ENCODE results near the gene DOCK1.
"Not testable (repeated sequence)": the region's sequence is repeated elsewhere in the genome, so short reads cannot be mapped to it uniquely, and the experiment has no call there.

The DOCK1 gene

GRCh38 chr10:126926568-126926967, 21.3 kb downstream of the DOCK1 start:
- no peak for DNase-seq

- DNase-seq: no peak
Measured at GRCh38 chr10:126927799-126928198, 22.6 kb downstream of the DOCK1 start.

DNA sequence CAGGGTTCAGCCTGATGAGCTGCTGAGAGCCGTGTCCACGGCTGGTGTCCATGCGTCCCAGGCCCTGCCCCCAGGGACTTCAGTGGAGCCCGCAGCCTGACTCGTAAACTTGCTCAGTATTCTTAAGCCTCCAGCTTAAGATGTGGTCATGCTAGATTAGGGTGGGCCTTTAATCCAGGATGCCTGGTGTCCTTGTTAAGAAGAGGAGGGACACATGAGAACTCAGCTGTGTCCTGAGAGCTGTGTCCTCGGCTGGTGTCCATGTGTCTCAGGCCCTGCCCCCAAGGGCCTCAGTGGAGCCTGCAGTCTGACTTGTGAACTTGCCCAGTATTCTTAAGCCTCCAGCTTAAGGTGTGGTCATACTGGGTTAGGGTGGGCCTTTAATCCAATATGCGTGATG, 23.0 kb downstream of the DOCK1 start:
- DNase-seq: no peak

DNA sequence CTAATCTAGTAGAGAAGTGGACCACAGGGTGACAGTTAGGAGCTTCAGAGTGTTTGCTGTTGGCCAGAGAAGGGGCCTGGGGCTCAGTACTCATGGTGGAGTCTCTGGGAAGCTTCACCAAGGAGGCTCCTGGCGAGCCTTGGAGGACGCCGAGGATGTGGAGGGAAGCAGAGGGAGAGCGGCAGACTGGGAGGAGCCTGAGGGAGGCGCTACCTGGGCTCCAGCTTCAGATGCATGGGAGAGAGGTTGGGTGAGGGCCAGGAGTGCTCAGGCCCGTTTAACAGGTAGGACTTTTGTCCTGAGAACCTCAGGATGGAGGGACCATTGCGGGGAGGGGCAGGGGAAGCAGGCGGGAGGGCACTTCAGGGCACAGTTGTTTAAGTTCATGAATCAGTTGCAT, 24.2 kb downstream of the DOCK1 start:
- no peak for DNase-seq

- no peak for DNase-seq
Measured at GRCh38 chr10:126930131-126930882, 25.1 kb downstream of the DOCK1 start.

DNA sequence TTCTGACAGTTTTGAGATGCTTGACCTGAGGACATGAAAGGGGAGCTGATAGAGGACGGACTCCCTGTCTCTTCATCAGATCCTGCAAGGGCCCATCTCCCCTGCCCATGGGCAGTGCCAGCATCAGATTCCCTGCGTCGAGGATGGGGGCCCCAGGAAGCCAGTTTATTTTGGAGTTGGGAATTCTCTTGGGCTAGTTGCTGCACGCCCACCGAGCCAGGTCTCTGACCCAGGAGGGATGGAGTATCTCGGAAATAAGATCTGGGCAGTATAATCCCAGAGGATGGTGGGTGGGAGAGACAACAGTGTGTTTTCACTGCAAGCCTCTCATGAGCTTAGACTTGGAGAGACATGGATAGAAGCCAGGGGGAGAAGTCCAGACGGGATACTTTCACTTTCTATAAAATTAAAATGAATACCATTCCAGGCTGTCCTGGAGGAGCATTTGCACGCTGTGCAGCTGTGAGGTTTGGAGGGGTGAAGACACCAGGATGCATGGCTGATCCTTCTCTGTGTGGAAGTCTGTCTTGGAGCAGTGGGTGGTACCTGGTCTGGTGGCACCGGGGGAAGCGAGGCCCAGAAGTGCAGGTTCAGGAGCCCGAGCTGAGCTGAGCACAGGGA, 25.8 kb downstream of the DOCK1 start:
- no peak for DNase-seq

- no peak for DNase-seq
Measured at GRCh38 chr10:126931544-126931943, 26.3 kb downstream of the DOCK1 start.

DNA sequence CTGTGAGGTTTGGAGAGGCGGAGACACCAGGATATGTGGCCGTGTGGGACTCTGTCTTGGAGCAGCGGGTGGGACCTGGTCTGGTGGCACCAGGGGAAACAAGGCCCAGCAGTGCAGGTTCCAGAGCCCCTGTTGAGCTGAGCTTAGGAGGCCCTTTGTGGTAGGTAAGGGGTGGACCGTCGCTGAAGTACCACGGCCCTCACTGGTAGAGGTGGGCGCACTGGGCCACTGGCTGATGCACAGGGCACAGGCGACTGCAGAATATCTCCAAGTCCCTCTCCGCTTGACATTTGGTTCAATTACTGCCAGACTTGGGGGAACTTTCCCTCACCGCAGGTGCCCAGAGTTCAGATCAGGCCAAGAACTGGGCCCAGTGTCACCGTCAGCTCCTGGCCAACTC, 27.3 kb downstream of the DOCK1 start:
- DNase-seq: no peak

DNA sequence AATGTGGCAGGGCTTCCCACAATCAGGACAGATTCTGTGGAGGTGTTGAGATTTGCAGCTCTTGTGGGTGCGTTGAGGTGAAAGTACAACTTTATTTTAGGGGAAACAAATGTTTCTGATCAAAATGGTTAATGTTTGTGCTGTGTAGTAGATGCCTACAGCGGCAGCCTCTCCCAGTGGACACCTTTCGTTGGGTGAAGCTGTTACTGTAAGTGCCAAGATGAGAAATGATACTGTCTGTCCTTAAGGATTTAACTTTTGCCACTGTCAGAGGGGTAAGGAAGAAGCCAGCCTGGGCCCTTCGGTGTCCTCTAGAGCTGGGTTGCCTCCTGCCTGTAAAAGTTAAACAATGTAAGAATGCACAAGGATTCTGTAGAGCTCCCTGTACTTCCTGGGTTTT, 27.9 kb downstream of the DOCK1 start:
- no peak for DNase-seq

DNA sequence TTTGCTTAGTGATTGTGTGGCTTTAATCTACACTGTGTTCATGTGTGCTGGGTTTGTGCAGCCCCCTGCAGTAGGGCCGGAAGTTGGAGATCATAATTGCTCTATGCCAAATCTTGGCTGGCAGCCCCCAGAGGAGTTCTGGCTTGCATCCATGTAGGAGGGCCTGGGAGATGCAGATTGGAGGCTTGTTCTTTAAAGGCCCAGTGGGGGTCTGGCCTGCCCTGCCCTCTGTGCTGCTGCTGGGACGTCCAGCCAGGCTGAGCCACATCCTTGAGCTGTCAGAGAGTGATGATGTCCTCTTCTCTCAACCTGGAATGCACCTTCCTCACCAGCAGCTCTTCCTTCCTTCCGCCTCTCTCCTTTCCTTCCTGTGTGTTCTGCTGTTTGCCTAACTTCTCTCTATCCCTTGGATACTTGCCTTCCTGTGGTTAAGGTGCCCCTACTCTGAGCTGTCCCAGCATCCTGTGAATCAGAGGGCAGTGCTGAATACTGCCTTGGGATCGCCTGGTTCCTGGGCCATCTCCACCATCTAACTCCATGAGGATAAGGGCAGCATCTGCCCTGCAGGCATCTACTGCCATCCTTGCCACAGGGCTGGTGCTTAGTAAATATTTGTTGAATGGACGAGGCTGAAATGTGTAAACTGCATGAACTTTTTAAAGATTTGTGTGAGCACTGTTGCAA, 30.2 kb downstream of the DOCK1 start:
- DNase-seq: no peak

DNA sequence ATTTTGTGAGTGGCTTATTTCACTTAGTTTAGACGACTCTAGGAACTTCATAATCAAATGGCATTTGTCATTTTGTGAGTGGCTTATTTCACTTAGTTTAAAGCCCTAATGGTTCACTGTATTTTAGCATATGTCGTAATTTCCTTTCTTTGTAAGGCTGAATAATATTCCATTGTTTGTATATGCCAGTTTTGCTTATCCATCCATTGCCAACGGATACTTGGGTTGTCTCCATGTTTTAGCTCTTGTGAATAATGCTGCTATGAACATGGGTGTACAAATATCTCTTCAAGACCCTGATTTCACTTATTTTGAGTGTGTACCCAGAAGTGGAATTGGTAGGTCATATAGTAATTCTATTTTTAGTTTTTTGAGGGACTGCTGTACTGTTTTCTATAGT, 31.8 kb downstream of the DOCK1 start:
- DNase-seq: no peak

- not testable (repeated sequence) for DNase-seq
Measured at GRCh38 chr10:126938121-126938520, 32.9 kb downstream of the DOCK1 start.

DNA sequence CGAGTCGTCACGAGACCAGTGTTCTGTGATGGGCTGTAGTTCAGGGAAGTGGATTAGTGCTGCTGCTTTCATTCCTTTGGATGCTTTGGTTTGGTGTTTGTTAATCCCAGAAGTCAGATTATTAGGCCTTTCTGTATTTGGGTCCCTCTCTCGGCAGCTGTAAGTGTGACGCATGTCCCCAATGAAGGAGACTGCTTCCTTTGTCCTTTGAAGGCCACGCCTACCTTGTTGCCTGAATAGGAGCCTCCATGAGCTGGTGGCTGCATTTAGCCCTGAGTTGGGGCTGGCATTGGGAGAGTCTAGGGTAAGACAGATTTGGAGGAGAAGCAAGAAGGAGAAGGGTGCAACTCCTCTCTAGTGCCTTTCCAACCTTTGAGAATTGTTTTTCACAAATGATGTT, 34.5 kb downstream of the DOCK1 start:
- no peak for DNase-seq

- no peak for DNase-seq
Measured at GRCh38 chr10:126940670-126941310, 35.6 kb downstream of the DOCK1 start.

GRCh38 chr10:126944191-126944590, 39.0 kb downstream of the DOCK1 start:
- DNase-seq: no peak

DNA sequence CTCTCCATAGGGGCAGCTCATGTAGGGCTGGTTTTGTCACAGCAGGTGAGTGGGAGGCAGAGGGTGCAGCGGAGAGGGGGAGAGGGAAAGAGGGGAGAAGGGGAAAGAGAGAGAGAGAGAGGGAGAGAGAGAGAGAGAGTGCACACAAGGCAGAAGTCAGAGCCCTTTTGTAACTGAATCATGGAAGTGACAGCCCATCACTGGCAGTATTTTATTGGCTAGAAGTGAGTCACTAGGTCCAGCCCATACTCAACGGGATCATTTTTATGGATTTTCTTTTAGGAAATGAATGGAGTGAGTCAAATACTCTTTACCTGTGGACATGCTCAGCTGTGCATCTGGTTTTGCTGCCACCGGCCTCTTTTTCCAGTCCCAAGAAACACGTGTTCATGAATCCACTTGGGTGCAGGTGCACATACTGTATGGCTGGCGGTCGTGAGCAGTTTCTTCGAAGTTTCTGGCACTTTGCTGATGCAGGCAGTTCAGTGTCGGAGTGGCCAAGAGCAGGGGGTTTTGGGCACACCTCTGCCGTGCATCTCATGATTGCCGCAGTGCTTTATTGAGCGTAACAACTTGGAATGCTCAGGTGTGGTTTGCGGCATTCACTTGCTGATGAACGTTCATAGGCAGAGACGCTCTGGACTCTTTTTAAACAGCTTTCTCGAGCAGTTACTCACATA, 40.3 kb downstream of the DOCK1 start:
- no peak for DNase-seq

DNA sequence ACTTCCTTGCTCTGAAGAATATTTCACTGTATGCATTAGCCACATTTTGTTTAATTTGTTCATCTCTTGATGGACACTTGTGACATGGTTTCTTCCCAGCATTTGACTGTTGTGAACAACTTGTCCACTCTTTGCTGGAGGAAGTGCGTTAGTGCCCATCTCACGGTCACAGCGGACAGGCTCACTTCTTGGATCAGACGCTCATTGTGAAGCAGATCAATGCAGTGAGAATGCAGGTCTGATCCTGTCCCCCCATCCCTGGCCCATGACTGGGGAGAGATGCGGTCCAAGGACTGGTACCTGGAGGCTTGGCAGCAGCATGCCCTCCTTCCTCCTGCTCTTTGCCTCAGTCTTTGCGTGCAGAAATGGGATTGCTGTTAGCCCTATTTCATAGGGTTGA, 41.5 kb downstream of the DOCK1 start:
- DNase-seq: no peak

- DNase-seq: no peak
Measured at GRCh38 chr10:126948355-126949160, 43.3 kb downstream of the DOCK1 start.

DNA sequence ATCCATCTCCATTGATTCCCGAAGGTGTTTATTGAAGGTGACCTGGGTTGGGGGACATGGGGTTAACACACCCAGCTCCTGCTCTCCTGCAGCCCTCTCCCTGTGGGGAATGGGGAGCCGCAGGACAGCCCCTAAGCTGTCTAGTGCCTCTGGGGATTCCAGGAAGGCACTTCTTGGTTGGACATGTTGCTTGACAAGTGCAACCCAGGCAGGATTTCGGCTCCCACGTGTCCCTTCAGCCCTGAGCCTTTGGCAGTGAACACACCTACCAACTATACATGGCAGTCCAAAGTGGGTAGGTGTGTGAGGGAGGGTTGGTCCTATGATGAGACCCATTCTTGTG, 43.9 kb downstream of the DOCK1 start:
- no peak for DNase-seq

- DNase-seq: no peak
Measured at GRCh38 chr10:126950401-126951105, 45.3 kb downstream of the DOCK1 start.

- no peak for DNase-seq
Measured at GRCh38 chr10:126953886-126954285, 48.7 kb downstream of the DOCK1 start.

DNA sequence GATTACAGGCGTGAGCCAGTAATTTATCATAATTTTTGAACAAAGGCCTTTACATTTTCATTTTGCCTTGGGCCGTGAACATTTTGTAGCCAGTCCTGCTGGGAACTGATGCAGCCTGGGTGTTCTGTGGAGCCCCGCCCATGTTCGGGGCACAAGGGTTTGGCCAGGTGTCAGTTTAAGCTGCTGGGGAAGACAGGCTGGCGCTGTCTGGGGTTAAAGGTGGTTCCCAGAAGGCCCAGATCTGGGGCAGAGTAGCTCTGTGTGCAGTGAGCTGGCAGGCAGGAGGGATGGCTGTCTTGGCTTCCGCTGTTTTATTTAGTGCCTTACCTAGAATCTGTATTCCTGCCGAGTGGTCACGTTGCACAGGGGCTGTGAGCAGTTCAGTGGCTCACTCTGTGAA, 50.2 kb downstream of the DOCK1 start:
- no peak for DNase-seq
